IMR-90 (cell line): ENCODE results near the gene ZDHHC4. TPM values are rescaled to one million over a fixed set of nuclear protein-coding genes. Genes with fewer than 3 reads are reported as not detected.

Experiments used
- ATAC-seq: fragments of 200-7000 bp; cut with Tn5 transposase; 2 replicates; pipeline ENCODE4 v1.9.1; 2020; ENCODE audit warnings: low read depth, mild to moderate bottlenecking, moderate library complexity
- BruUV-seq: library from RNA; stranded (reverse); fragments of 400-500 nt; replicated peaks from 2 replicates; lab custom pipeline; 2021; lab: Mats Ljungman, UMichigan
- CTCF ChIA-PET: fragments of 300-600 bp; formaldehyde crosslinking; extraction: SDS; loops from one replicate; lab custom pipeline; 2021; ENCODE audit warnings: antibody characterized with exemption; lab: Yijun Ruan, JAX
- POLR2A ChIA-PET: fragments of 300-600 bp; sonication (Branson Sonifier 250); formaldehyde crosslinking; loops from one replicate; lab custom pipeline; 2022; ENCODE audit warnings: antibody characterized with exemption; ENCODE audit not compliant: unreplicated experiment; lab: Charles Lee
- DNase-seq: peaks from one replicate; pipeline ENCODE4 v3.0.0; 2013
- H2AFZ ChIP-seq: replicated peaks from 2 replicates; pipeline ENCODE3; 2013; ENCODE audit warnings: low read length, mild to moderate bottlenecking; ENCODE audit not compliant: poor library complexity
- H2AK5ac ChIP-seq: 2 replicates; pipeline ENCODE4 v1.6.1; 2013; ENCODE audit warnings: low read depth, low read length, inconsistent platforms
- H2AK9ac ChIP-seq: replicated peaks from 2 replicates; pipeline ENCODE3; 2013; ENCODE audit warnings: mild to moderate bottlenecking, low read depth, low read length, moderate library complexity; ENCODE audit not compliant: poor library complexity
- H2BK120ac ChIP-seq: 2 replicates; pipeline ENCODE4 v1.6.1; 2013; ENCODE audit warnings: low read depth, low read length, inconsistent platforms
- H2BK15ac ChIP-seq: 3 replicates; pipeline ENCODE4 v1.6.1; 2013; ENCODE audit warnings: low read depth, low read length, inconsistent platforms
- H2BK20ac ChIP-seq: 2 replicates; pipeline ENCODE4 v1.6.1; 2013; ENCODE audit warnings: low read depth, mild to moderate bottlenecking, inconsistent platforms, low read length, moderate library complexity
- H2BK5ac ChIP-seq: 2 replicates; pipeline ENCODE4 v1.6.1; 2013; ENCODE audit warnings: mild to moderate bottlenecking, low read depth, low read length, inconsistent platforms; ENCODE audit not compliant: poor library complexity, severe bottlenecking
- H3K14ac ChIP-seq: replicated peaks from 2 replicates; pipeline ENCODE4 v1.6.1; 2013; ENCODE audit warnings: low read depth, low read length, inconsistent platforms
- H3K18ac ChIP-seq: 2 replicates; pipeline ENCODE4 v1.6.1; 2013; ENCODE audit warnings: low read depth, low read length, control low read depth
- H3K23ac ChIP-seq: 2 replicates; pipeline ENCODE4 v1.6.1; 2013; ENCODE audit warnings: low read depth, low read length, inconsistent platforms
- H3K27ac ChIP-seq: 2 replicates; pipeline ENCODE4 v1.5.1; 2013; ENCODE audit warnings: mild to moderate bottlenecking, control low read depth, low read length; ENCODE audit not compliant: insufficient read depth
- H3K27me3 ChIP-seq: 2 replicates; pipeline ENCODE4 v1.6.1; 2013; ENCODE audit warnings: low read length; ENCODE audit not compliant: control insufficient read depth, insufficient read depth
- H3K36me3 ChIP-seq: 2 replicates; pipeline ENCODE4 v1.6.1; 2013; ENCODE audit warnings: low read length, mixed read lengths; ENCODE audit not compliant: control insufficient read depth, insufficient read depth
- H3K4ac ChIP-seq: 2 replicates; pipeline ENCODE4 v1.6.1; 2013; ENCODE audit warnings: low read depth, low read length, inconsistent platforms
- H3K4me1 ChIP-seq: 2 replicates; pipeline ENCODE4 v1.6.1; 2013; ENCODE audit warnings: low read length, mixed read lengths; ENCODE audit not compliant: control insufficient read depth, insufficient read depth
- H3K4me2 ChIP-seq: 2 replicates; pipeline ENCODE4 v1.6.1; 2013; ENCODE audit warnings: low read depth, mild to moderate bottlenecking, control low read depth, low read length, moderate library complexity
- H3K4me3 ChIP-seq: 2 replicates; pipeline ENCODE4 v1.5.1; 2013; ENCODE audit warnings: low read depth, mild to moderate bottlenecking, control low read depth, low read length, moderate library complexity; ENCODE audit not compliant: insufficient read depth
- H3K56ac ChIP-seq: 2 replicates; pipeline ENCODE4 v1.6.1; 2013; ENCODE audit warnings: low read length, inconsistent platforms; ENCODE audit not compliant: insufficient read depth; ENCODE audit errors: extremely low read depth
- H3K79me1 ChIP-seq, 2 experiments: 2 replicates each; pipeline ENCODE4 v1.6.1; 2013; ENCODE audit warnings: low read length in 2 of 2, inconsistent platforms in 1 of 2, low read depth in 1 of 2
- H3K9ac ChIP-seq: 2 replicates; pipeline ENCODE4 v1.6.1; 2013; ENCODE audit warnings: low read depth, low read length, control low read depth
- H3K9me1 ChIP-seq: 2 replicates; pipeline ENCODE4 v1.6.1; 2013; ENCODE audit warnings: low read length, inconsistent platforms; ENCODE audit not compliant: insufficient read depth
- H3K9me3 ChIP-seq: 2 replicates; pipeline ENCODE4 v1.6.1; 2013; ENCODE audit warnings: low read length; ENCODE audit not compliant: control insufficient read depth, insufficient read depth
- H4K20me1 ChIP-seq: 2 replicates; pipeline ENCODE4 v1.6.1; 2013; ENCODE audit warnings: low read length, inconsistent platforms; ENCODE audit not compliant: insufficient read depth
- H4K5ac ChIP-seq: 2 replicates; pipeline ENCODE4 v1.6.1; 2013; ENCODE audit warnings: mild to moderate bottlenecking, low read depth, low read length, control low read depth
- H4K8ac ChIP-seq, 2 experiments: 2 replicates each; pipeline ENCODE4 v1.6.1; 2013; ENCODE audit warnings: low read depth in 2 of 2, low read length in 2 of 2, control low read depth in 1 of 2, inconsistent platforms in 1 of 2
- H4K91ac ChIP-seq: 2 replicates; pipeline ENCODE4 v1.6.1; 2013; ENCODE audit warnings: low read depth, low read length, inconsistent platforms; ENCODE audit not compliant: insufficient read depth
- CEBPB ChIP-seq: IDR thresholded peaks from 2 replicates; pipeline ENCODE4 v1.6.1; 2012; ENCODE audit warnings: low read depth, low read length, improper control_type of control experiment
- CTCF ChIP-seq: conservative IDR thresholded peaks from 2 replicates; pipeline ENCODE4 v1.5.1; 2012; ENCODE audit warnings: mild to moderate bottlenecking, low read depth, low read length, improper control_type of control experiment
- FOS ChIP-seq: fragments of 150-350 bp; IDR thresholded peaks from 2 replicates; pipeline ENCODE4 v1.6.1; 2016; ENCODE audit warnings: low read depth, low read length
- NFE2L2 ChIP-seq: fragments of 150-350 bp; IDR thresholded peaks from 2 replicates; pipeline ENCODE4 v1.6.1; 2016; ENCODE audit warnings: low read depth, mild to moderate bottlenecking, low read length
- POLR2A ChIP-seq: IDR thresholded peaks from 2 replicates; pipeline ENCODE4 v1.6.1; 2012; ENCODE audit warnings: mild to moderate bottlenecking, low read depth, low read length
- WGBS, 2 experiments: methylation state at CpG; one replicate each; pipeline versions ENCODE4 v1.1.5 to v1.1.7; 2013; ENCODE audit warnings: missing lambda C conversion rate in 2 of 2; ENCODE audit not compliant: insufficient read length in 1 of 2; ENCODE audit errors: extremely low coverage in 2 of 2; 5-methylcytosine and 5-hydroxymethylcytosine counted together
- dilution Hi-C: fragments of 300-500 bp; cut with HindIII; formaldehyde crosslinking; loops from one replicate; pipeline ENCODE4 v1.14.3; 2018; ENCODE audit warnings: low sequenced_read_pairs; ENCODE audit not compliant: unreplicated experiment
- in situ Hi-C: fragments of 300-500 bp; cut with MboI; formaldehyde crosslinking; loops from 3 replicates; pipeline ENCODE4 v1.14.3; 2019; ENCODE audit warnings: low sequenced_read_pairs, inconsistent platforms, mixed read lengths
- intact Hi-C: fragments of 100-400 bp; cut with micrococcal nuclease; formaldehyde crosslinking; loops from 2 replicates; pipeline ENCODE4 v1.10.0; 2022
- polyA plus RNA-seq, 3 experiments: library from polyadenylated mRNA; depleted of rRNA; stranded (reverse); fragments of >200 nt; gene quantifications; 2 replicates each; pipeline ENCODE4 v1.2.3, GENCODE V29; 2012; ENCODE audit warnings: low replicate concordance in 1 of 3
- total RNA-seq: library from RNA; depleted of rRNA; stranded (reverse); fragments of >200 nt; gene quantifications from 2 replicates; pipeline ENCODE4 v1.2.3, GENCODE V29; 2012

ZDHHC4 gene
- total and polyA plus RNA-seq, 2 of the 4 experiments (the other 2 are of a cell fraction), result 43.9 to 58.3 TPM

GRCh38 chr7:6630007-6630849, 53.0 kb downstream of the ZDHHC4 start (continued):
- no peak for TF ChIP-seq POLR2A

GRCh38 chr7:6631605-6632004, 54.4 kb downstream of the ZDHHC4 start:
- no TSS peak for BruUV-seq
- H3K36me3 ChIP-seq, result no peaks in the 10 kb centered on the region
- 0 out of 2 replicates have a peak, but pooled peaks cover 4% of the 10 kb centered on the region for H3K9me1 ChIP-seq
- in situ Hi-C loops (no loop called here), intact Hi-C loops (no loop called here), dilution Hi-C loops (no loop called here)
- H2AK9ac ChIP-seq, result peak overlapping the region; percentile 24
- H3K4ac ChIP-seq, result no peak overlapping the region
- no peak overlapping the region for H4K5ac ChIP-seq
- H4K91ac ChIP-seq, result no peak overlapping the region
- POLR2A ChIA-PET, result no interaction called here
- no peak for DNase-seq
- no peak overlapping the region for H3K27ac ChIP-seq
- CTCF ChIA-PET, result no interaction called here
- no peak for ATAC-seq
- WGBS, 2 experiments, result 40% methylated on average over 1 of the region's 7 CpGs; no CpG with 5 or more reads in 1 of the 2 experiments
- no peak overlapping the region for H3K56ac ChIP-seq
- H3K4me2 ChIP-seq, result no peak overlapping the region
- no peak overlapping the region for H2AFZ ChIP-seq
- H3K9ac ChIP-seq, result no peak overlapping the region
- no peaks in the 10 kb centered on the region for H3K9me3 ChIP-seq
- H3K4me1 ChIP-seq, result peaks cover 3% of the 10 kb centered on the region
- H2AK5ac ChIP-seq, result no peak overlapping the region
- no peak overlapping the region for H3K4me3 ChIP-seq
- H2BK5ac ChIP-seq, result no peak overlapping the region
- H2BK120ac ChIP-seq, result no peak overlapping the region
- no peak for TF ChIP-seq FOS
- no peak for TF ChIP-seq NFE2L2
- no peak for TF ChIP-seq CTCF
- no peak for TF ChIP-seq CEBPB
- no peak for TF ChIP-seq POLR2A
- no peak overlapping the region for H2BK20ac ChIP-seq
- H2BK15ac ChIP-seq, result no peak overlapping the region
- no peak overlapping the region for H4K8ac ChIP-seq
- no peak overlapping the region for H3K14ac ChIP-seq
- H3K27me3 ChIP-seq, result no peaks in the 10 kb centered on the region; the same call in 1 of the 2 replicates
- H3K18ac ChIP-seq, result no peak overlapping the region
- no peaks in the 10 kb centered on the region for H4K20me1 ChIP-seq
- no peaks in the 10 kb centered on the region for H3K79me1 ChIP-seq
- no peak overlapping the region for H3K23ac ChIP-seq
